Measurements from ENCODE around the gene KATNAL2. TPM values are rescaled to one million over a fixed set of nuclear protein-coding genes. Genes with fewer than 3 reads are reported as not detected.
A peak's percentile ranks its signal among the peaks of the same experiment; 100 is the strongest.
"Not testable (repeated sequence)": the region's sequence is repeated elsewhere in the genome, so short reads cannot be mapped to it uniquely, and the experiment has no call there.

The KATNAL2 gene
- polyA plus RNA-seq, 2 of the 4 experiments (the other 2 are of a cell fraction) = 4.0 to 5.4 TPM

DNA sequence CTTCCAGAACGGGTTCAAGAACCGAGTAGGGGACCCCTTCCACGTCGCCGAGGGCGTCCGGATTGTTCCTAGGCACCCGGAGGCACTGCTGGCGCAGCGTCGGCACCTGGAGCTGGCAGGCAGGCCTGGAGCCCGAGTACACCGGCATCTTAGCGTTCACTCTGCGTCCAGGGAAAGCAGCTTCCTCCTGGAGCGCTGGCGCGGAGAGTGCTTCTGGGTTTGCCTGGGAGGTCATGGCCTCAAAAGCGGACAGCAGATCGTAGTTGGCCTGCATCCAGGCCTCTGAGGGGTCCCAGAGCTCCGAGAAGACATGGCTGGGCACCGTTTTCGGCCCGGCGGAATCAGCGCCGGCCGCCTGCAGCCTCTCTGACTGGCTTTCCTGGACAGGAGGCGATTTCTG lies 111.3 kb downstream of the KATNAL2 start:
- DNase-seq (ENCODE audit: low read depth in 1 of 2, low spot score in 1 of 2); H3K4me2 ChIP-seq; H3K4me3 ChIP-seq; CTCF ChIA-PET; H3K4me1 ChIP-seq; POLR2A ChIA-PET; ATAC-seq; H3K9me3 ChIP-seq; FAIRE-seq; H3K27ac ChIP-seq: not testable (repeated sequence)
- 80% methylated on average over 1 of the region's 29 CpGs for WGBS (ENCODE audit: missing lambda C conversion rate)

DNA sequence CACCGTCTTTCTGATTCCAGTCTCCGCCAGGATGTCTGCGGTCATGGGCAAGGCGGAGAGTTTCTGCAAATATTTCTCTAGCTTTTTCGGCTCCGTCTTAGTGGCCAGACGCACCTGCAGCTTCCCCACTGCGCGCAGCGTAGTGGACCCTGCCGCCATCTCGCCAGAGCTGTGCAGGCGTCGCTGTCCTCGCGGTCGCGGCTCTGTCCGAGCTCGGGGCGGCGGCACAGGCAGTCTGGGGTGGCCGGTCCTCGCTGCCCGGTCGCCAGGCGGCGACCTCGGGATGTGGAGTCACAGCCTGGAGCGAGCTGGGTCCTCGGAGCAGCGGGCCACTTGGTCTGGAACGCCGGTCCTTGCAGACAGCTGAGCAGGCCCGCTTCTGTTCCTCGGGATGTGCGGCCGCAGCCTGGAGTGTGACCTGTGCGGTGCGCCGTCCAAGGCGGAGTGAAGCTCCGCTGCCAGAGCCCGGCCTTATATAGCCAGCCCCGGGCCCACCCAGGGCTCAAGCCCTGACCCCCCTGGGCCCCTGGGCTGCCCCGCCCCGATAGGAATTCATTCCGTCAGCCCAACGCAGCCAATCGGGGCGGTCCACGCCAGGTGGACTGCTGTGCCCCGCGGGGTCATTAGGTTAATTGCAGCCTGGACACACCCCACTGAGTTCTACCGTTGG lies 112.4 kb downstream of the KATNAL2 start:
- H3K4me1 ChIP-seq; DNase-seq (ENCODE audit: low read depth in 1 of 2, low spot score in 1 of 2); FAIRE-seq; POLR2A ChIA-PET; CTCF ChIA-PET; H3K4me2 ChIP-seq; H3K9me3 ChIP-seq; H3K27ac ChIP-seq; H3K4me3 ChIP-seq: not testable (repeated sequence)
- peak; percentile 29 to 40; a peak in 3 of 6 replicates for ATAC-seq
- no CpG with 5 or more reads among the region's 55 CpGs for WGBS (ENCODE audit: missing lambda C conversion rate)

DNA sequence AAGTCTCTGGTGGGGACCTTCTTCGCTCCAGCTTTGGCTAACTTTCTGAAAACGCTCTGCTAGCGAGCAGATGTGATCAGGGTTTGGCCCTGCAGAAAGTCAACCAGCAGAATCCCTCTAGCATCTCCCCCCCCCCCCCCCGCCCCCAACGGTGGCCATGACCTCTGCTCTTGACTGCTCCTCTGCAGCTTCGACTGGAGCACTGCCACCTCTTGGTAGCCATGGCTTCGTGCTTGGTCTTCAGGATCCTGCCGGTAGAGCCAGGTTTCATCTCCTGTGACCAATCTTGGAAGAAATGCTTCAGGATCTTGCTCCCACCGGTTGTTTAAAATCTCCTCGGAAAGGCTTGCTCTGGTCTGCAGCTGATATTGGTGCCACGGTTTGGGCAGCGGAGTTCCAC lies 113.5 kb downstream of the KATNAL2 start:
- CTCF ChIA-PET; FAIRE-seq; POLR2A ChIA-PET; H3K4me3 ChIP-seq; DNase-seq (ENCODE audit: low read depth in 1 of 2, low spot score in 1 of 2); H3K4me2 ChIP-seq; H3K9me3 ChIP-seq; H3K27ac ChIP-seq; H3K4me1 ChIP-seq: not testable (repeated sequence)
- peak; percentile 51 to 62; a peak in 3 of 6 replicates for ATAC-seq
- 93% methylated on average over 3 of the region's 12 CpGs for WGBS (ENCODE audit: missing lambda C conversion rate)

DNA sequence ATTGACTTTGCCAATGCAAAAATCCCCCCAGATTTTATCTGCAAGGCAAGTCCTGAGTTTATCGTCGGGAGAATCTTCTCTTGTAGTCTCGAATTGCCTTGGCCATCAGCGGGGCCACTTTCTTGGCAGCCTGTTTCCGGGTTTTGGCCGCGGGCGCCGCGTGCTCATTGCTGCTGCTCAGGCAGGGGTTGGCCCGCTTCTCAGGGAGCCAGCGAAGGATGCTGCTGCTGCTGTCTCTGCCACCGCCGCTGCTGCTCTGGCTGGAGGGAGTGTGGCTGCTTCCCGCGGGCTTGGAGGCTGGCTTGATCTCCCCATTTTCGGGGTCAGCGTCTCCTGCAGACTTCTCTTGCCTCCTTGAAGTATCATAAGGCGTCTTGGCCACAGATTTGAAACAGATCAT lies 115.5 kb downstream of the KATNAL2 start:
- POLR2A ChIA-PET = no interaction called here
- TF ChIP-seq, protein P1, sequence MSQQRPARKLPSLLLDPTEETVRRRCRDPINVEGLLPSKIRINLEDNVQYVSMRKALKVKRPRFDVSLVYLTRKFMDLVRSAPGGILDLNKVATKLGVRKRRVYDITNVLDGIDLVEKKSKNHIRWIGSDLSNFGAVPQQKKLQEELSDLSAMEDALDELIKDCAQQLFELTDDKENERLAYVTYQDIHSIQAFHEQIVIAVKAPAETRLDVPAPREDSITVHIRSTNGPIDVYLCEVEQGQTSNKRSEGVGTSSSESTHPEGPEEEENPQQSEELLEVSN (IDR thresholded peaks at IDR 0.05; ENCODE audit: borderline replicate concordance, low read depth) = no peak
- TF ChIP-seq MAZ (IDR thresholded peaks at IDR 0.05; ENCODE audit: borderline replicate concordance, low read depth, low read length) = no peak
- no peak for TF ChIP-seq JUN (IDR thresholded peaks at IDR 0.05)
- TF ChIP-seq HOXB13 (CRISPR knock-in tag; IDR thresholded peaks at IDR 0.05; ENCODE audit: low read depth) = no peak
- no peak for TF ChIP-seq MYC (IDR thresholded peaks at IDR 0.05; ENCODE audit: borderline replicate concordance, low read length)
- TF ChIP-seq FOSB (CRISPR knock-in tag; IDR thresholded peaks at IDR 0.05) = no peak
- TF ChIP-seq KDM1A (IDR thresholded peaks at IDR 0.05; ENCODE audit: low read depth) = no peak
- no peak for TF ChIP-seq FOSL2 (IDR thresholded peaks at IDR 0.05)
- TF ChIP-seq FOSL2 (CRISPR knock-in tag; IDR thresholded peaks at IDR 0.05) = no peak
- TF ChIP-seq POLR2A (IDR thresholded peaks at IDR 0.05; ENCODE audit: low read length) = no peak
- TF ChIP-seq, protein P2, sequence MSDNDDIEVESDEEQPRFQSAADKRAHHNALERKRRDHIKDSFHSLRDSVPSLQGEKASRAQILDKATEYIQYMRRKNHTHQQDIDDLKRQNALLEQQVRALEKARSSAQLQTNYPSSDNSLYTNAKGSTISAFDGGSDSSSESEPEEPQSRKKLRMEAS (IDR thresholded peaks at IDR 0.05) = no peak
- no peak for TF ChIP-seq KDM5A (IDR thresholded peaks at IDR 0.05)
- no peak for TF ChIP-seq FOXS1 (CRISPR knock-in tag; IDR thresholded peaks at IDR 0.05)
- TF ChIP-seq, protein P3, sequence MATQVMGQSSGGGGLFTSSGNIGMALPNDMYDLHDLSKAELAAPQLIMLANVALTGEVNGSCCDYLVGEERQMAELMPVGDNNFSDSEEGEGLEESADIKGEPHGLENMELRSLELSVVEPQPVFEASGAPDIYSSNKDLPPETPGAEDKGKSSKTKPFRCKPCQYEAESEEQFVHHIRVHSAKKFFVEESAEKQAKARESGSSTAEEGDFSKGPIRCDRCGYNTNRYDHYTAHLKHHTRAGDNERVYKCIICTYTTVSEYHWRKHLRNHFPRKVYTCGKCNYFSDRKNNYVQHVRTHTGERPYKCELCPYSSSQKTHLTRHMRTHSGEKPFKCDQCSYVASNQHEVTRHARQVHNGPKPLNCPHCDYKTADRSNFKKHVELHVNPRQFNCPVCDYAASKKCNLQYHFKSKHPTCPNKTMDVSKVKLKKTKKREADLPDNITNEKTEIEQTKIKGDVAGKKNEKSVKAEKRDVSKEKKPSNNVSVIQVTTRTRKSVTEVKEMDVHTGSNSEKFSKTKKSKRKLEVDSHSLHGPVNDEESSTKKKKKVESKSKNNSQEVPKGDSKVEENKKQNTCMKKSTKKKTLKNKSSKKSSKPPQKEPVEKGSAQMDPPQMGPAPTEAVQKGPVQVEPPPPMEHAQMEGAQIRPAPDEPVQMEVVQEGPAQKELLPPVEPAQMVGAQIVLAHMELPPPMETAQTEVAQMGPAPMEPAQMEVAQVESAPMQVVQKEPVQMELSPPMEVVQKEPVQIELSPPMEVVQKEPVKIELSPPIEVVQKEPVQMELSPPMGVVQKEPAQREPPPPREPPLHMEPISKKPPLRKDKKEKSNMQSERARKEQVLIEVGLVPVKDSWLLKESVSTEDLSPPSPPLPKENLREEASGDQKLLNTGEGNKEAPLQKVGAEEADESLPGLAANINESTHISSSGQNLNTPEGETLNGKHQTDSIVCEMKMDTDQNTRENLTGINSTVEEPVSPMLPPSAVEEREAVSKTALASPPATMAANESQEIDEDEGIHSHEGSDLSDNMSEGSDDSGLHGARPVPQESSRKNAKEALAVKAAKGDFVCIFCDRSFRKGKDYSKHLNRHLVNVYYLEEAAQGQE (IDR thresholded peaks at IDR 0.05) = no peak
- DNase-seq (ENCODE audit: low read depth in 1 of 2, low spot score in 1 of 2) = no peak
- CTCF ChIA-PET = interaction anchor here (1.1 kb wide), 1 partner anchor 311 kb away, joined by 3 read pairs; no protein-coding TSS in a partner anchor
- ATAC-seq = no peak
- no peaks in the 10 kb centered on the region for H3K9me3 ChIP-seq
- 85% methylated on average over 15 of the region's 19 CpGs for WGBS (ENCODE audit: missing lambda C conversion rate)
- no peak overlapping the region for H3K4me2 ChIP-seq
- H3K4me3 ChIP-seq = no peak overlapping the region
- no peaks in the 10 kb centered on the region for H3K4me1 ChIP-seq
- no peak overlapping the region for H3K27ac ChIP-seq
- FAIRE-seq = no peak

DNA sequence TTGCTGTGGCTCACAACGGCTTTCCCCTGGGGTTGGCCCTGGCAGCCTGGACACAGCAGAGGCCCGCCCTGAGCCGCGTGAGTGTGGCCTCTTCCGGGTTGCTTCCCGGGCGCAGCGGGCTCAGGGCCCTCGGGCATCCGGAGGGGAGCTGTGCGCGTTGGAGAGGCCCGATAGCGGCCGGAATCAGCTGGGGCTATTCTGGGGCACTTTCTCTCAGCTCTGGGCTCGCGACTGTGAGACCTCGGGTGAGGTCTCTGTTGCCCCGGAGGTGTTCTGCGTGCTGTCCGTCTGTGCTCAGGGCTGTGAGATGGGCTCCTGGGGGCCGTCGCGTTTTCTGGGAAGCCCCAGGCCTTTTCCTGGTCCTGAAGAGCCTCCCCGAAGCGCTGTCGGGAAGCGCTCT lies 117.2 kb downstream of the KATNAL2 start:
- POLR2A ChIA-PET; H3K4me2 ChIP-seq; DNase-seq (ENCODE audit: low read depth in 1 of 2, low spot score in 1 of 2); ATAC-seq; H3K4me3 ChIP-seq; H3K27ac ChIP-seq; FAIRE-seq; H3K4me1 ChIP-seq; H3K9me3 ChIP-seq: not testable (repeated sequence)
- 85% methylated on average over 15 of the region's 28 CpGs for WGBS (ENCODE audit: missing lambda C conversion rate)
- CTCF ChIA-PET = interaction anchor here (0.5 kb wide), 1 partner anchor 10 kb away, joined by 4 read pairs; no protein-coding TSS in a partner anchor

Data from A549 (cell line).